ENCODE results near the gene AP1S3.

AP1S3 gene

DNA sequence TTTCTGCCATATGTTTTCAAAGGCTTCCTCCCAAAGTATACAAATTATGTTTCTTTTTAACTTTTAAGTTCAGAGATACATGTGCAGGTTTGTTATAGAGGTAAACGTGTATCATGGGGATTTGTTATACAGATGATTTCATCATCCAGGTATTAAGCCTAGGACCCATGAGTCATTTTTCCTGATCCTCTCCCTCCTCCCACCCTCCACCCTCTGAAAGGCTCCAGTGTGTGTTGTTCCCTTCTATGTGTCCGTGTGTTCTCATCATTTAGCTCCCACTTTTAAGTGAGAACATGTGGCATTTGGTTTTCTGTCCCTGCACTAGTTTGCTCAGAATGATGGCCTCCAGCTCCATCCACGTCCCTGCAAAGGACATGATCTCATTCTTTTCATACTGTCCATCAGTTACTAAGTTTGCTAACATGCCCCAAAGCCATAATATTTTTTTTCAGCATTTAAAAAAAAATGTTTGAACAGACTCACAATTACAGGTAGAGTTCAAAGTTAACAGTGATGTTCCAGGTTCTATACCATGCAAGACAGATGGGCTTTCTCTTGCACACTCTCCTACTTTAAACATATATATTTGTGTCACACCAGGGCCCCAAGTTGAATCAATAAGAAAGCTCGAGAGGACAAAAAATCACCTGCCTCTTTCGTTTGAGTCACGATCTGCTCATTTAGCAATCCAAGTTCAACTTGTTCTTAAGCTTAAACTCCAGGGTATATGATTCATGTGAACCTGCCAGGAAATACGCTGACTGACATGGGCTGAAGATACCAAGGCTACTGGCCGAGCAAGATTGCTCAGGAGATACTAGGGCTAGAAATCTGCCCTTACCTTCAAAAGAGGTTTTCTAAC lies 77.6 kb downstream of the AP1S3 start:
- no peak for DNase-seq

- DNase-seq = no peak
Measured at GRCh38 chr2:223758131-223758840, 79.1 kb downstream of the AP1S3 start.

- DNase-seq = no peak
Measured at GRCh38 chr2:223753940-223754339, 83.4 kb downstream of the AP1S3 start.

DNA sequence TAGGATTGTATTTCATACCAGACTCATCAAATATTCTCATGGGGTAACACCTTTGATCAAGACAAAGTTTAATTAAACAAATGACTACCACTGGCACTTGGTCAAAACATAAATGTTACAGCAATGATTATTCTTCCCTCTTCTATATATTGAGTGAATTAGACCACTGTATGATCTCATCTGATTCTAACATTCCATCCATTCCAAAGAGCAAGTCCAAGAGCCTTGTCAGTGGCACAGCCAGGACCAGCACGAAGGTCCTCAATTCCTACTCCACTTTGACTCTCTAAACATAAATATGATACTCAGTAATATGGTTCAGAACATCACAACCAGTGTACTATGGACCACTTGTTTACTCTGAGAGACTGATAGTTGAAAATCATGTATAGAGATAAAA lies 86.4 kb downstream of the AP1S3 start:
- no peak for DNase-seq

- no peak for DNase-seq
Measured at GRCh38 chr2:223747392-223748042, 89.9 kb downstream of the AP1S3 start.

DNA sequence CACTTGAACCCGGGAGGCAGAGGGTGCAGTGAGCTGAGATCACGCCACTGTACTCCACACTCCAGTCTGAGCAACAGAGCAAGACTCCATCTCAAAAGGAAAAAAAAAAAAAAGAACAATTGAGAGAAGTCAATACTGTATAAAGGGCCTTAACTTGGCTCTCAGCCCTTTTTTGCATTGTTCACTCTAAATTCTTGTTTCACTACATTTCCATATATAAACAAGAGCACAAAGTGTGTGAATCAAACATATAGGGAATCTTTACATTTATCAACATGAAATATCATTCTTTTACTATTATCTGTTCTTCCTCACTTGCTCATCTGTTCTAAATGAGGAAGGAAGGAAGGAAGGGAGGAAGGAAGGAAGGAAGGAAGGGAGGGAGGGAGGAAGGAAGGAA lies 90.8 kb downstream of the AP1S3 start:
- no peak for DNase-seq

- no peak for DNase-seq
Measured at GRCh38 chr2:223744580-223744979, 92.8 kb downstream of the AP1S3 start.

DNA sequence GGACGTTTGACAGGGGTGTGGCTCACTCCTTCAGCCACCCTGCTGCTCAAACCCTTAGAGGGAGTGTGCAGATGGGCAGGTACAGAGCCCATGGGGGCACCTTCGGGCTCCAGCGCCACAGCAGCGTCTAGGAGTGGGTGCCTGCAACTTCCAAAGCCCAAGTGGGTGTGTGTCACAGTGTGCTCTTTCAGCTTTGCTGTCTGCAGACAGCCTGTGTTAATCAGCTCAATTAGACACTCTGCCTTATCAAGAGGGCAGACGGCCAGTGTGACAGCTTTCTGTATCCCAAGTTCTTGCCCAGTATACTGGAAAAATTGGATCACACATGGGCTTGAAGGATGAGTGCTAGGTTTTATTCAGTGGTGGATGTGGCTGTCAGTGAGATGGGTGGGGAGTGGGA lies 96.7 kb downstream of the AP1S3 start:
- DNase-seq = no peak

DNA sequence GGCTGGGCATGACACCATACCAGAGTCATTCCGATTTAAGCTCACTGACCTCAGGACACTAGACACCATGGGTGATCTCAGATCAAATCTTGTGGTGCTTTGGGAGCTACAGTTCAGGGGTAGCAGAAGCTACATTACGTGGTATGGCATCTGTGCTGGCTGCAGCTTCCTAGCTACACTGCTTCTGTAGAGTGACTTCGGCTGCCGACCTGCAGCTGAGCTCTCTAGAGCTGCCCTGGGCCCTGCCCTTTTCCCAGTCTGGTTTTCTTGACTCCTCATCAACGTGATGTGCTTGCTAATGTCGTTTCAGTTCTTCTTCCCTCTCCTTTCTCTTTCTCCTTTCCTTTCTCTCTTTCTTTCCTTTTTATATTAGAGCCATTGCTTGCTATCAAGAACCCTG lies 100.2 kb downstream of the AP1S3 start:
- DNase-seq = no peak

DNA sequence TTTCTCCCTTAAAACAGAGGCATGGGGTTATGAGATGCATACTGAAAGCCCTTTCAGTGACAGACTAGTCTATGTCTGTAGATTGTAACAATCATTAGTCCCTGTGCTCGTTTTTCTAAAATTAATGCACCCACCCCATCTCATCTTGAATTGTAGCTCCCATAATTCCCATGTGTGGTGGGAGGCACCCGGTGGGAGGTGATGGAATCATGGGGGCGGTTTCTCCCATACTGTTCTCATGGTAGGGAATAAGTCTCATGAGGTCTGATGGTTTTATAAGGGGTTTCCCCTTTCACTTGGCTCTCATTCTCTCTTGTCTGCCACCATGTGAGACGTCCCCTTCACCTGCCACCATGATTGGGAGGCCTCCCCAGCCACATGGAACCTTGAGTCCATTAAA lies 100.9 kb downstream of the AP1S3 start:
- no peak for DNase-seq

DNA sequence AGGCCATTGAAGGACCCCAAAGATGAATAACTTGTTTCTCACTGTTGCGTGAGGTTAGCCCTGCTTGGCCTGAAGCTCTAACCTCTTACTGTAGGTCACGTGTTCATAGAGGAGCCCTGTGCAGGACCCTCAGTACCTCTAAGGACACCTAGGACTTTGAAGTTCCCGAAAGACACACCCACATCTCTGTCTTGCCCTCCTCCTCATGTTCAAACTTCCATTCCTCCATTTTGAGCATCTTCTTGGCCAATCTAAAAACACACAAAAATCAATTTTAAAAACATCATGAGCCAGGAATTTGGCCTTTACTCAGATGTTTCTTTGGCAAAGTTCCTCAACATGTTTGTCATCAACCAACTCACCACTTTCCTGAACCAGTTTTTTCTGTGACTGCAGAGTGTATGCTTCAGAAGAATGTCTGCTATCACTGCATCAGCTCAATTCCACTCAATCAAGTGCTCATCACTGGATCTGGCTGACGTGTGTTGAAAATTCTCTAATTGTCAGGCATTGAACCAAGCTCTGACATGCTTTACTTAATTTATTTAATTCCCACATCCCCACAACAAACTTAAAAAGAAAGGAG lies 101.6 kb downstream of the AP1S3 start:
- DNase-seq = no peak

GRCh38 chr2:223735035-223735640 lies 102.2 kb downstream of the AP1S3 start:
- DNase-seq = no peak

DNA sequence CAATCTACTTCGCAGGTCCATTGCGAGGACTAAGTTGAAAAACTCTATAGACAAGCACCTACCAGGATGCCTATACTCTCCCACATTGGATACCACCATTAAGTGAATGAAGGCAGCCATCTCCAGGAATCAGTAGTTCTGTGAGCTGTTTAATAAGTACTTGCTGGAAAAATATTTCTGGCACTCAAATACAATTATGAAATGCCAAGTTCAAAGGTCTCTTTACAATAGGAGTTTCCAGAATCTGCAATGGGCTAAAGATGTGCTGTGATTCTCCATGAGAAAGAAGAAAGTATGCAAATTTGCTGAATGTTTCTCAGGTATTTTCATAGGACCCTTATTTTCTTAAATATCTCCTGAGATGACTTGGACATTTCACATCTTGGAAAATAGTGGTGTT lies 103.0 kb downstream of the AP1S3 start:
- no peak for DNase-seq

DNA sequence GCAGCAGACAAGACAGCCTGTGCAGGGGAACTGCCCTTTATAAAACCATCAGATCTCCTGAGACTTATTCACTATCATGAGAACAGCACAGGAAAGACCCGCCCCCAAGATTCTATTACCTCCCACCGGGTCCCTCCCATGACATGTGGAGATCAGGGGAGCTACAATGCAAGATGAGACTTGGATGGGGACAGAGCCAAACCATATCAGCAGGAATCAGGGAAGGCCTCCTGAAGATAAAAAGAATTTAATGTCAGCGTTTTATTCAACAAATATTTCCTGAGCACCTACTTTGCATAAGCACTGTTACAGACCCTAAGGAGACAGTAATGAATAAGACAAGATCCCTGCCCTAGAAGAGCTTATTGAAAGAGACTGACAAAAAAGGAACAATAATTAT lies 105.0 kb downstream of the AP1S3 start:
- no peak for DNase-seq

GRCh38 chr2:223731503-223731902 lies 105.9 kb downstream of the AP1S3 start:
- DNase-seq = no peak

DNA sequence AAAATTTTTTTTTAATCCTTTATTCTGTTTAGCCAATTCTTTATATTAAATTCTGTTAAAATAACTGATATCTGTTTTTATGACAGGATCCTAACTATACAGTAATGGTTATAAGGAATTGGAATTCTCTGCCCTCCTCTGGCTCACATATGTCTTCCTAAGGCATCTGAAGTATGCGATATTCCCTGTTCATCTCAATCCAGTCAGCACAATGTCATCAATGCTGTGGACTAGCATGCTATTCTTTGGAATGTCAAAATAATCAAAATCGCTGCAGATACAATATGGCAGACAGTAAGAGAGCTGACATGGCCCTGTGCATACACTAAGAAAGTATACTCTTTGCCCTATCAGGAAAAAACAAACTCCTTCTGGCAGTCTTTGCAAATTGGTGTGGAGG lies 107.6 kb downstream of the AP1S3 start:
- no peak for DNase-seq

DNA sequence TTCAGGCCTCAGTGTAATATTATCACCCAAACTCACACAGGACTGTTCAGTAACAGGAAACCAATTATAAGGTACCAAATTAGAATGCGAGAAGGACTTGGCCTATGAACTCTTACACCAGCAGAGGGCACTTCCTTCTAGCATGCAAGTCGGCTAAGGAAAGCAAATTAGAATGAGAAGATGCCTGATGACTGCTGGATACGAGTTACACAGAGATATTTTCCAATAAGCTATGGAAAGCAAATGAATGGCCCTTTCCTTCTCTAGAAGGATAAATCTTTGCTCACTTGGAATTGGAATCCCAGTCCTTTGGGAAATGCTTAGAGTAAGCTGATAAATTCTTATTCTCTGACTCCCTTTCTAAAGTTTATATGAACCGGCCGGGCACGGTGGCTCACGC lies 109.8 kb downstream of the AP1S3 start:
- peak; percentile 53 for DNase-seq

GRCh38 chr2:223725986-223726970 lies 111.1 kb downstream of the AP1S3 start:
- no peak for DNase-seq

- DNase-seq = no peak
Measured at GRCh38 chr2:223725494-223725893, 111.9 kb downstream of the AP1S3 start.

DNA sequence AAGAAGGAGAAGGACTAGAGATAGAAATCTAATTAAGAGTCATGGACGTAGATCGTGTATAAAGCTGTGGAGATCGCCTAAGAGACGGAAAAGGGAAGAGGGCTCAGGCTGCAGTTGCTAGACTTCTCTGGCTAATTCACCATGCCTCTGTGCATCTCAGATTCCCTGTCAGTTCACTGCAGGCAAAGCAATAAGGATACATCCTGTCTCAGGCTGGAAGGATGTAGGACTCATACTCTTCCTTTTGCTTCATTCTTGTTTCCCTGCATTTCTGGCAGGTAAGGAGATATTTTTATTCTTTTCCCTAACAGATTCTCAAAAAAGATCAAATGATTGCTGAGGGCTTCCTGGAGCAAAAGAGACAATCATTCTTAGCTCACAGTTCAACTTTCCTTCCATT lies 112.5 kb downstream of the AP1S3 start:
- no peak for DNase-seq

- DNase-seq = no peak
Measured at GRCh38 chr2:223723954-223724411, 113.4 kb downstream of the AP1S3 start.

DNA sequence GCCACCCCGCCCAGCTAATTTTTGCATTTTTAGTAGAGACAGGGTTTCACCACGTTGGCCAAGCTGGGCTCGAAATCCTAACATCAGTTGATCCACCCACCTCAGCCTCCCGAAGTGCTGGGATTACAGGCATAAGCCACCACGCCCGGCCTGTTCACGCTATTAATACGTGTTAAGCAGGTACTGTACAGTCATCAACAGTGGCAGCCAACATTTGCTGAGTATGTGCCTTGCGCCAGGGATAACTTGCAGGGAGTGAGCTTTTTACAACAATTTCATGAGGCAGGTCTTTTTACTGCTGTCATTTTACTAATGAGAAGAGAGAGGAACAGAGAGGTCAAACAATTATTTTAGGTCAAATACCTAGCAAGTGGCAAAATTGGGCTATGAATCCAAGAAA lies 115.2 kb downstream of the AP1S3 start:
- DNase-seq = no peak
